NCI-H1105 treated with DMSO at 0.1 percent for 48 hours (cell line): ENCODE measurements around the gene ANP32E.
"Not testable (repeated sequence)": the region's sequence is repeated elsewhere in the genome, so short reads cannot be mapped to it uniquely, and the experiment has no call there.

ENCODE experiments used
- DNase-seq: peaks from one replicate; lab custom pipeline; 2025; lab: John Stamatoyannopoulos, UW

The ANP32E gene

DNA sequence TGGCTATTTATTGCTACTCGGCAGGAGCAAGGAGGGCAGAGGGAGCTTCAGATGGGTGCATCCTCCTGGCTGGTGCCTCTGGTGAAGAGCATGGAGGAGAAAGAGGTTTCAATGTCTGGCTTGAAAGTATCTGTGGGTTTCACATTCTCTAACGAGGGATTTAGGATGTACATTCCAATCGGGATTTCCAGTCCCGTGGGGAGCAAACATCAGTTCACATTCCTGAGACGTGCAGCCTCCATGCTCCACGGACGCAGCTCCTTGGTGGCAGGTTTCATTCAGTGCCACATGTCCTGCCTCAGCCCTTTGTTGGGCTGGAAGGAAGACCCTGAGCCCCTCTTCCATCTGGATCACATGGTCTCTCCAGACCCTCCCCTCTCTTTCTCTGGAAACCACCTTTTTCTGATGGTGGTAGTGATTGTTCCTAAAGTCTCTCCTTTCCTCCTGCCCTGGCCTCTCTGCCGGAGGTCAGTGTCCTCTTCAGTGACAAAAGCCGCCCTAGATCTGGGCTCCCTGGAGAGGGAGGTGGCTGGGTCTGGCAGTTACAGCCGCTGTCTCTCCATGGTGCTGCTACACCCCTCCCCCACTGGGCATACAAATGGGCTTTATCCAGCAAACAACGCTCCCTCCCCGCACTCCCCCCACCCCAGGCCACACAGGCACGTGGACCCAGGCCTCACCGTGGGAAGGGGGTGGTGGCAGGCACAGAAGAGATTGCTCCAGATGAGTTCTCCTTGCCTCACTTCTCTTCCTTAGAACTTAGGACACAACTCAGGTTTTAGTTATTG is 20.8 kb upstream of the ANP32E start:
- no peak for DNase-seq

- no peak for DNase-seq
These were observed 20.3 kb upstream of the ANP32E start for GRCh38 chr1:150256198-150256553.

DNA sequence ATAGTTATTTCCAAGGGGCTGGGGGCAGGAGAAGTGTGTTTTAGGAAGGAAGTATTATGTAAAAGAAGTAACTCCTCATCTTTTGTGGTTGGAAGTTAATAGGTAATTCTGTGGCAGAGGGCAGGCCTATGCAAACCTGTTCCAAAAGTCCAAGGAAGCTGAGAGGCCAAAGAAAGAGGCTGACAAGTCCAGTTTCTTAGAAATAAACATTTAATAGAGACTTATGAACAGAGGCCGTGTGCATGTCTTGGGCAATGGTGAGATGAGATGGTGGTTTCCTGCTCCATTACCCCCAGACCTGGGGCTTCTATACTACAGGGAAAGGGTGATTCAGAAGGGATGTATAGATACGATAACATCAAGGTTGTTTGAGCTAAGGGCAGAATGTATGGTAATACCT is 14.0 kb upstream of the ANP32E start:
- DNase-seq: no peak

- no peak for DNase-seq
These were observed 7.1 kb upstream of the ANP32E start for GRCh38 chr1:150243003-150243402.

DNA sequence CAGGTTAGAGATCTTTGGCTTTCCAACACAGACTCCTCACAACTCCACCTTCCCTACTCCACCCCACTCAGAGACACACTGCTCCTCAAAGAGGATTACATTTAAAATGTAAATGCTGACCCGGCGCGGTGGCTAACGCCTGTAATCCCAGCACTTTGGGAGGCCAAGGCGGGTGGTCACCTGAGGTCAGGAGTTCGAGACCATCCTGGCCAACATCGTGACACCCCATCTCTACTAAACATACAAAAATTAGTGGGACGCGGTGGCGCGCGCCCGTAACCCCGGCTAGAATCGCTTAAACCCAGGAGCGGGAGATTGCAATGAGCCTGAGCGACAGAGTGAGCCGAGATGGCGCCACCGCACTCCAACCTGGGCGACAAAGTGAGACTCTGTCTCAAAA is 1.8 kb upstream of the ANP32E start:
- no peak for DNase-seq

DNA sequence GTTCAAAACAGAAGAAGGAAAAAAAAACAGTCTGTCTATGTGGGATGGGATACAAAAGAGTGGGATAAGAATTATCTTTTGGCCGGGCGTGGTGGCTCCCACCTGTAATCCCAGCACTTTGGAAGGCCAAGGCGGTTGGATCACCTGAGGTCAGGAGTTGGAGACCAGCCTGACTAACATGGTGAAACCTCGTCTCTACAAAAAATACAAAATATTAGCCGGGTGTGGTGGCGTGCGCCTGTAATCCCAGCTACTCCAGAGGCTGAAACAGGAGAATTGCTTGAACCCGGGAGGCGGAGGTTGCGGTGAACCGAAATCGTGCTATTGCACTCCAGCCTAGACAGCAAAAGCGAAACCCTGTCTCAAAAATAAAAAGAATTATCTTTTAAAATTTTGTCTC is 1.3 kb upstream of the ANP32E start:
- not testable (repeated sequence) for DNase-seq

DNA sequence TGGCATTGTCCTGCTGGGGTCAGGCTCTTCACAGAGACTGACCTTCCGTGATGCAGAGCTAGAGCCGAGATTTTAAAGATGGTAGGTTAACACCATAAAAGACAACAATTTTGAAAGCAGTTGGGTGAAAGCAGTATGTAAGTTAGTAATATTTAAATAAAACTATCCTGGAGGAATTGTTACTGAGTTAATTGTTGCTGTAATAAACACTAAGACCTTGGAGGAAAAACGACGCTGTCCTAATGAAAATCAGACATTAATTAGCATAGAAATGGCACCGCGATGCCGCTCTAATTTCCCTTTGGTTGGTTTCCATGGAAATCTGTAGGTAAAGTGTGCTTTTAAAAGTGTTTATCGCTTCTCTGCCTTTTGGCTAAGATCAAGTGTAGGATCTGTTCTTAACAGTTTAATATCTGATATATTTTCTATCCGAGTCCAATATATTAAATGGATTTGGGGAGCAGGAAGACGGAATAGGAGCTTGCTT is 745 bp upstream of the ANP32E start:
- DNase-seq: no peak

DNA sequence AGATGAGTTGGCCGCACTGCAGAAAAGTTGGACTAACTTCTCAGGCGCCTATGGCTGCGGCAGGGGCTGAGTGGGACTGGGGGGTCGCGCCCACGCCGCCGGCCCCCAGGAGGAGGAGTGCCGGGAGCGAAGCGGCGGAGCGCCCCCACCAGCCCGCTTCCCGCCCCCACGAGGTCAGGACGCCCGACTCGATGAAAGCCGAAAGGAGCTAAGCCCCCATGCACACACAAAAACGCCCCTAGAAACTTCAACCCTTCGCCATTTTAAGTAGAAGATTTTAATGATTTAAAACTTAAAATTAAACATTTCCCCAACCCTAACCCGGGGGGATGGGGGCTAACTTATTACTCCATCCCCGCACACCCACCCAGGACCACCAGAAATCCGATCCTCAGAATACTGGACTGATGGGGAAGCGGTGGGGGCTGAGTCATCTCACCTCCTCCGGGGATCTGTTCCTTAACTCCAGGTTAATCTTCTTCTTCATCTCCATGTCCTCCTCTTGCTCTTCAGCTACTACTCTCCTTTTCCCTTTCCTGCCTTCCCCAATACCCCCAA is 539 bp downstream of the ANP32E start:
- no peak for DNase-seq

DNA sequence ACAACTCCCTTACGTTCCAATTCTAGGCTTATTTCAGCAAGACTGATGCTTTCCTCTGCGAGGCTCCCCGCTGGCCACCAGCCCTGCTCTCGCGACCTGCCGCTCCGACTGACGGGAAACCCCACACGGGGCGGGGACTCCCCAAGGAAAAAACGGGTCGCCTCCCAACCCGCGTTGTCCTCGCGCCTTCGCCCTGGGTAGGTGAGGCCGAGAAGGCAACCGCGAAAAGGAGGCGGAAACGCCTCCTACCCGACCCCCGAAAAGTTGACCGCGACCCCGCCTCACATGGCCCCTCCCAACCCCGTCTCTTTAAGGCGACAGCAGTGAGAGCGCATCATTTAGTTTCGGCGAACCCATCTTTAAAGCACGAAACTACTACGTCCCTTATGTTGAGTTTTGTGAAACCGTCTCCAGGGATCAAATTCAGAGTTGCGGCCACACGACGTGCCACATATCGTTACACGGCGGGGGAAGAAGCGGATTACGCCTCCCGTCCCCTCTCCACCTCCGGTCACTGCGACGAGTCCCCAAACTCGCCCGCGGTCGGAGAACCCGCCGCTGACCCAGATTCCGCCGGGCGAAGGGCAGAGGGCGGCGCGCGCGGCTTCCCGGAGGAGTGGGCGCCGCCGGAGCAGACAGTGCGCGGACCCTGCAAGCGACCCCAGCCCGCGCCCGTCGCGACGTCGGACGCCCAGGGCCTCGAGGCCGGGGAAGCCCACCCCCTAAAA is 1.2 kb downstream of the ANP32E start:
- DNase-seq: peak; percentile 52

- no peak for DNase-seq
These were observed 1.7 kb downstream of the ANP32E start for GRCh38 chr1:150234309-150234565.

DNA sequence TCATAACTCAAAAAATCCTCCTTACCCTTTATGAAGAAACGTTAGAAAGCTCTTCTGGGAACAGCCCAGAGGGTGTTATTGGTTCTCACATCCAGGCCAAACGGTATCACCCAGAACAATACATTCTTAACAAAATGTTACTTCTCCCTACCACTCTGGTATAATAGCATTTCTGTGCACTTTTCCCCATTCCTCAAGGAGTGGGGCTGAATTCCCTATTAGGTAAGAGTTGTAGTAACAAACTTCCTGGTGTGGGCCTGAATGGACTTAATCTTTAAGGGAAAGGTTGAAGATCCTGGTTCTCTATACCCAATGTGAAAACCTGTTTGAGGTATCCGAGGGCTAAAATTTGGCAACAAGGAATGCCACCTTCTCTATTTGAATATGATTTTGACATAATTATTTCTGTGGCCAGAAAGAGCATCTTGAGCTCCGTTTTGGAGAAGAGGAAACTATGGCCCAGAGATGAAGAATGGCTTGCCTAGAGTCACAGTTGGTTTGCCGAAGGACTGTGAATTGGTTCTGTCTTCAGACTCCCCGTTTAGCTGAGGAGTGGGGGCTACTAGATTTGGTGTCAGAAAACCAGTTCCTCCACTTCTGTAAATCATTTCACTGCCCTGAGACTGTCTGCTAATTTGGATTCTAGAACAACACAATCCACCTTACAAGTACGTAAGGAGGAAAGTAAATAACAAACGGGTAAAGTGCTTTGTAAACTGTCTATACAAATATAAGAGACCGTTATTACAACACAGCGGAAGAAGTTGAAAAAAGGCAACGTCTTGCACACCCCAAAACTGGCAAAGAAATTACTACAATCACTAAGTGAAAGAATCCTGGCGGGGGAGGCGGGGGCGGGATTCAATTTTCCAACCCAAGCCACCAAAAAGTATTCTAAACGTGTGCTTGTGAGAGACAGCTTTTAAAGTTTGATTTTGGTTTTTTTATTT is 2.3 kb downstream of the ANP32E start:
- peak; percentile 16 for DNase-seq

- not testable (repeated sequence) for DNase-seq
These were observed 3.0 kb downstream of the ANP32E start for GRCh38 chr1:150232921-150233320.

GRCh38 chr1:150228246-150228645 is 7.7 kb downstream of the ANP32E start:
- DNase-seq: not testable (repeated sequence)

DNA sequence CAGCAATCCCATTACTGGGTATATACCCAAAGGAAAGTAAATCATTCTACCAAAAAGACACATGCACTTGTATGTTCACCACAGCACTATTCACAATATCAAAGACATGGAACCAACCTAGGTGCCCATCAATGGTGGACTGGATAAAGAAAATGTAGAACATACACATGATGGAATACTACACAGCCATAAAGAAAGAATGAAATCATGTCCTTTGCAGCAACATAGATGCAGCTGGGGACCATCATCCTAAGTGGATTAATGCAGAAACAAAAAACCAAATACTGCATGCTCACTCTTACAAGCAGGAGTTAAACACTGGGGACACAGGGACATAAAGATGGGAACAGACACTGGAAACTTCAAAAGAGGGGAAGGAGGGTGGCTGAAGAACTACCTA is 8.7 kb downstream of the ANP32E start:
- no peak for DNase-seq

GRCh38 chr1:150226486-150226885 is 9.4 kb downstream of the ANP32E start:
- DNase-seq: no peak

GRCh38 chr1:150225546-150225945 is 10.4 kb downstream of the ANP32E start:
- no peak for DNase-seq

GRCh38 chr1:150224983-150225382 is 10.9 kb downstream of the ANP32E start:
- DNase-seq: no peak

DNA sequence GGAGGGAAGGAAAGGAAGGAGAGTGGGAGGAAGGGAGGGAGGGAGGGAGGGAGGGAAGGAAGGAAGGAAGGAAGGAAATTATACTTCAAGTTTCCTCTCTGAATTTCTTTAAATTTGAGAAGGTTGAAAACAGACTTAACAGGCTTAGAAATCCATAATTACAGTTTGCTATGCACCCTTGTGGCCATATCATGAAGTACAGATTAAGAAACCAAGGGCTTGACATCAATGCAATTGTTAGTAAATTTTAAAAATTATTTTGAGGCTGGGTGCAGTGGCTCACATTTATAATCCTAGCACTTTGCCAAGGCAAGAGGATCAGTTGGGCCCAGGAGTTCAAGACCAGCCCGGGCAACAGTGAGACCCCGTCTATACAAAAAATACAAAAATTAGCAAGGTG is 14.4 kb downstream of the ANP32E start:
- peak; percentile 3 for DNase-seq

DNA sequence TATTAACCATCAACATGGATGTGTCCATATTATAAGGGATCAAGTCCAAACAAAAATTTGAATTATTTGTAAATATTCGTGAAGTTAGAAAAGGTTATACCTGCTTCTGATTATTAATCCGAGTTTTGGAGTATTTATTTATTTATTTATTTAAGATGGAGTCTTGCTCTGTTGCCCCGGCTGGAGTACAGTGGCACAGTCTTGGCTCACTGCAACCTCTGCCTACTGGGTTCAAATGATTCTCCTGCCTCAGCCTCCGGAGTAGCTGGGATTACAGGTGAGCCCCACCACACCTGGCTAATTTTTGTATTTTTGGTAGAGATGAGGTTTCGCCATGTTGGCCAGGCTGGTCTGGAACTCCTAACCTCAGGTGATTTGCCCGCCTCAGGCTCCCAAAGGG is 20.1 kb downstream of the ANP32E start:
- DNase-seq: not testable (repeated sequence)

GRCh38 chr1:150214099-150214756 is 21.7 kb downstream of the ANP32E start:
- not testable (repeated sequence) for DNase-seq
